SKM-1 treated with dmso at 0.1 percent for 144 hours (cell line): Measurements from ENCODE around the gene PRXL2B.
"Not testable (repeated sequence)": the region's sequence is repeated elsewhere in the genome, so short reads cannot be mapped to it uniquely, and the experiment has no call there.

Experiments
- DNase-seq: peaks from one replicate; lab custom pipeline; 2025; ENCODE audit not compliant: unreplicated experiment; lab: John Stamatoyannopoulos, UW

PRXL2B gene, protein sequence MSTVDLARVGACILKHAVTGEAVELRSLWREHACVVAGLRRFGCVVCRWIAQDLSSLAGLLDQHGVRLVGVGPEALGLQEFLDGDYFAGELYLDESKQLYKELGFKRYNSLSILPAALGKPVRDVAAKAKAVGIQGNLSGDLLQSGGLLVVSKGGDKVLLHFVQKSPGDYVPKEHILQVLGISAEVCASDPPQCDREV

DNA sequence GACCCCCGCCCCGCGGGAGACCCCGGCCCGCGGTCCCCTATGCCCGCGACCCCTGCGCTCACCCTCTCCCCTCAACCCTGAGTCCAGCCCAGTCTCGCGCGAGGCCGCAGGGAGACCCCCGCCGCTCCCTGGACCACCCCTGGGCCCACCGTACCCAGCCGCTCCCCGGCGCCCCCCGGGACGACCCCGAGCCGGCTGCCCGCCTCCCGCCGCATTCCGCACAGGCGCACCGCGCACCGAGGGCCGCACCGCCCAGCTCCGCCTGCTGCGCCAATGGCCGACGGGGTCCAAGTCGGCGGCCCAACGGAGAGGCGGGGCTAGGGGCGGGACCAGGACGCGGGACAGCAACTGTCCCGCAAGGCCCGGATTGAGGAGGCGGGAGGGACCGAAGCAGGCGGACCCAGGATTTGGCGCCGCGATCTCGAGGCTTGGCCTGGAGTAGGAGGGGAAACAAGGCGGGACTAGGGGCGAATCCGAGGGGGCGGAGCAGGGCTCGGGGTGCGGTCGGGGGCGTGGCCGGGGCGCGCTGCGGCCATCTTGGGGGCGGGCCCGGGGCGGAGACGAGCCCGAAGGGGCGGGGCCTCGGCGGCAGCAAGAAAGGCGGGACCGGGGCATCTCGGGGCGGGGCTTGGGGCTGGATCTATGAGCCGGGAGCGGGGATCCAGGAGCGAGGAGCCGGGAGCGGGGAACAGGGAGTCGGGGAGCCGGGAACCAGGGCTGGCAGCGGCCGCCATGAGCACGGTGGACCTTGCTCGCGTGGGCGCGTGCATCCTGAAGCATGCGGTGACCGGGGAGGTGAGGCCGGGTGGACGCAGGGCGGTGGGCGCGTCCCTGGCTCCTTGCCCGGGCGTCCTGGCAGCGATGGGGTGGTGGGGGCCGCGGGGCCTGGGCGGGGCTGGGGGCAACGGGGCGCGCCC, at the start of gene PRXL2B:
Gene PRXL2B (plus strand): TSS at position 624 of the 917 bp plus-strand sequence. CDS start 109 bp downstream, at position 733.
- DNase-seq: peak; percentile 90

DNA sequence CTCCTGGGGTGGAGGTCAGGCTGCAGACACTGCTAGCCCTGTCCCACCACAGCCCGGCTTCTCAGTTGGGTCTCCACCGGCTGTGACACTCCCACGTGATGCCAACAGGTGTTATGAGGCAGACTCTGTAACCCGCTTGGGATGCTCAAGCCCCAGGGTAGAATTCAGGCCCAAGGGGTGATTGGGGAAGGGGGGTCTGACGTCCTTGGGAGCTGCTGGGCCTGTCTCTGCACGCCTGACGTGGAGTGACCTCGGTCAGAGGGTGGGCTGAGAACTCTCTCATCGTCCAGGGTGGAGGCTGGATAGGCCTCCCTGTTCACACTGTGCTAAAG, 48.8 kb upstream of the PRXL2B start:
- DNase-seq: no peak

DNA sequence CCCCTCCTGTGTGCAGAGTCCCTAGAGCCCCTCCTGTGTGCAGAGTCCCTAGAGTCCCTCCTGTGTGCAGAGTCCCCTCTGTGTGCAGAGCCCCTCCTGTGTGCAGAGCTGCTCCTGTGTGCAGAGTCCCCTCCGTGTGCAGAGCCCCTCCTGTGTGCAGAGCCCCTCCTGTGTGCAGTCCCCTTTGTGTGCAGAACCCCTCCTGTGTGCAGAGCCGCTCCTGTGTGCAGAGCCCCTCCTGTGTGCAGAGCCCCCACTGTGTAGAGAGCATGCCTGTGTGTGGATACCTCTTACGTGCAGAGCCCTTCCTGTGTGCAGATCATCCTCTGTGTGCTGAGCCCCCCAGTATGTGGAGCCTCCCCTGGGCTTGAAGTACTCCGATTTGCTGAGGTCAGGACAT, 48.2 kb upstream of the PRXL2B start:
- DNase-seq: no peak

DNA sequence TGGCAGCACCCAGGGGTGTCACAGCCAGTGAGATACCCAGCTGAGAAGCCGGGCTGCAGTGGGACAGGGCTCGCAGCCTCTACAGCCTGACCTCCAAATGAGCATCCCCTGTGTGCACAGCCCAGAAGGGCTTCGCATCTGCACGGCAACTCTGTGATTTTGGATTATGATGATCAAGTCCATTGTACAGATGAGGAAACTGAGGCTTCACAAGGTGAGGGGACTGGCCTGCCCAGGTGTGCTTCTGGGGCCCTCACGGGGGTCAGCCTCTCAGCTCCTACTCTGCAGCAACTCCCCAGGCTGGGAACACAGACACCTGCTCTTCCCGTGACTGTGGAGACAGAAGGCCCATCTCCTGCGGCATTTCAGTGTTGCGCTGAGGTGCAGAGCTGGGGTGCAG, 47.7 kb upstream of the PRXL2B start:
- no peak for DNase-seq

DNA sequence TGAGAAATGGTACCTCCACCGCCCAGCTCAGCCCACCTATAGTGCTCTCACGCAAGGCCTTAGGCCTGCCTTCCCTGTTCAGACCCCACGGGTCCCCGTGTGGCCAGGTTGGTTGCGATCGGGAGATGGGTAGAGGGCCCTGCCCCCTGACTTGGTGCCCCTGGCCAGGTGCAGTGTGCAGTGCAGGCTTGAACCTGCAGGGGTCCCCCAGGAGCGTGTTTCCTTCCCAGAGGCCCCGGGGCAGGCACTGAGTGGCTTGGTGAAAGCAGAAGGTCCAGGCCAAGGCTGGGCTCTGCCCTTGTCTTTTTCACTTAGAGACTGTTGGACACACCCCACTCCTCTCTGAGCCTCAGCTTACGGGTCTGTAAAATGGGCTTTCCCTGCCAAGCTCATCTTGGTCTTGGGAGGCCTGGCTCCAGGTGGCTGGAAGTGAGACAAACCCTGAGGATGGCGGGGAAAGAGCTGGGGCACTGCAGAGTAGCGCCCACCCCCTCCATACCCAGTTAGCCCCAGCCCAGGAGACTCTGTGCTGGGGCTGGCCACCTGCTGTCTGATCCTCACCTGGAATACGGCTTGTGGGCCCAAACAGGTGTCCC, 47.2 kb upstream of the PRXL2B start:
- DNase-seq: peak; percentile 3

DNA sequence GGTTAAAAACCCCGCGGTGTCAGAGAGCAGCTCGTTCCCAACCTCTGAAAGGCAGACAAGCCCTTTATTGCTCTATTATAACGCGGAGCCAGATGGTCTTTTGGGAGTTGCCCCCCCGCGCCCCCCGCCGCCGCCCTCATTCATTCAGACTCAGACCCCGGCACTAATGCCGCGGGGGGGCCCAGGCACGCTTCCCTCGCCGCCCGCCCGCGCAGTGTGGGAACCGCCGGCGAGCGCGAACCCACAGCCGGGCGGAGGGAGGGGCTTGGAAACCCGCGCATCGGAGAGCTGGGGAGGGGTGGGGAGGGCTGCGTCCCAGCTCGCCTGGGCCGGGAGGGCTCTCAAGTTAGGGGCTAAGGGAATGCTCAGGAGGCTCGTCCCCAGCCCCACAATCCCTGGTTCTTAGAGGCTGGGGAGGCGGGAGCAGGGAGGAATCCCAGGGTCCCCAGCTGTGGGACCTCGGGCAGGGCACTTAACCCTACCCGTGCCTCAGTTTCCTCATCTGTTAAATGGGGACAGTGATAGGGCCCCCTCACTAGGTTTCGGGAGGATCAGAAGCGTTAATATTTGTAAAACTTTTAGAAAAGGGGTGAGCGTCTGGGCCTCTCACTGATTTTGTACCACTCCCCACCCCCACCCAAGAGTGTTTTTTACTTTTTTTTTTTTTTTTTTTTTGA, 45.6 kb upstream of the PRXL2B start:
- no peak for DNase-seq

DNA sequence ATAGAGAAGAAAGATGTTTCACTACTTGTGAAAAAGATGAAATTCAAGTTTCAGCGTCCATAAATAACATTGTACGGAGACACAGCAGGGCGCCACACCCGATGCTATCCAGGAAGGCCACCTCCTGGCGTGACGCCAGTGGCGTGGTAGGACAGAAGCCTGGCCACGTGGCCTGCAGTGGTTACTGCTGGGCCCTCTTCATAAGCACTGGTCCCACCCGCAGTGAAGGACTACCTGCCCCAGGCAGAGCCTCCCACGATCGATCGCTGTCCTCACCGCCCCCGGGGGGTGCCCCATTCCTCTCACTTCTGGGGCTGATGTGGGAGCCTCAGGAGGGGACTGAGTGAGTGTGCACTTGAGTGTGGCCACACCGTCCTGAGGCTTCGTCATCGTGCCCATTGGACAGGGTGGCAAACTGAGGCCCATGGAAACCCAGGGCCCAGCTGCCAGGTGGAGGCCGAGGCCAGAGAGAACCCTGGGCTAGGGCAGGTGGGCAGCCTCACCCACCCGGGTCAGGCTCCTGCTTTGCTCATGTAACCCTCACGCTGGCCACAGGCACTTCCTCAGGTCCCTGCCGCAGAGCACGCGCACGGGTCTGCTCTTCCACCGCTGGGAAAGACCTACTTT, 44.8 kb upstream of the PRXL2B start:
- no peak for DNase-seq

DNA sequence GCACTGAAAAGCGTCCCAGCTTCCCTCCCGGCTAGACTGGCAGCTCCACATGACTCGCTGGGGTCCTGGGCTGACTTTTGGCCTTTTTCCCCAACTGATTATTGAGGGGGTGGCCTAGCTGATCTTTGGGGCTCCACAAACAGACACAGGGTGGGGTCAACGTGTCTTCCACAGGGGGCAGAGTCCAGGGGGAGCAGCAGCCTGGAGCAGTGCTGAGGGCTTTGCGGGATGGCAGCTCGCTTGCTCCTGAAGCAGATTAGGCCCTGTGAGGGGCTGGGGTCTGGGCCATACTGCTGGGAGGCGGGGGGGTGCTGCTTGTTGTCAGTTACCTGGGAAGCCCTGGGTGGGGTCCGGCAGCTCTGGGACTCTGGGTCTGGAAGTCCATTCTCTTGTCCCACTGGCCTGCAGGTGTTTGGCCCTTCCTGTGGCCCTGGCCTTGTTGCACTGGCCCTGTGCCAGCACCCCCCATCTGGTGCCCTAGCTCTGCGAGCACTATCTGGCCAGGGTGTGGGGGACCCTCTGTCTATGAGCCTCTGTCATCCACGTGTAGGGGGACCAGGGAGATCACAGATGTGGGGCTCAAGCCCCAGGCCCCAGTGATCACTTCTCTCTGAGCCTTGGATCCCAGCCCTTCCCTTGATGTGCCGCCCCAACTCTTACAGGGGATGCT, 44.2 kb upstream of the PRXL2B start:
- DNase-seq: no peak

DNA sequence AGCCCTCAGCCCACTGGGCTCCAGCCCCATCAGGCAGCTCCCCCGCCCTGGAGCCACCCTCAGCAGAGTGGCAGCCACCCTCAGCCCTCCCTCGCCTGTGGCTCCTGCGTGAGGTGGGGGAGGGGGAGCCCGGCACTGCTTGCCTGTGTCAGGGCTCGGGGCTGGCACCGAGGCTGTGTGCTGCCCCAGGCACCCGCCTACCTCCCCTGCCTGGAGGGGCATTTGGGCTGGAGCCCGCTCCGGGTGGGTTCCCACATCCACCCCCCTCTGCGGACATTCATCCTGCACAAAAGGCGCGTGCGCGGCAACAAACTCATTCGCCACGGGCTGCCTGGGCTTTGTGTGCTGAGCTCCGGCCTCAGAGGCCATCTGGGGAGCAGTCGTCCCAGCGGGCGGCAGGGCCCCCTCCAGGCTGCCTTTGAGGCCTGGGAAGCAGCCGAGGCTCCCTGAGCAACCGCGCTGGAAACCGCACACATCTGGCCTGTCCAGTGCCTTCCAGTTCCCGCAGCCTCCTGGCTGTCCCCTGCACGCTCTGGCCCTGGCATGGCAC, 43.0 kb upstream of the PRXL2B start:
- no peak for DNase-seq

DNA sequence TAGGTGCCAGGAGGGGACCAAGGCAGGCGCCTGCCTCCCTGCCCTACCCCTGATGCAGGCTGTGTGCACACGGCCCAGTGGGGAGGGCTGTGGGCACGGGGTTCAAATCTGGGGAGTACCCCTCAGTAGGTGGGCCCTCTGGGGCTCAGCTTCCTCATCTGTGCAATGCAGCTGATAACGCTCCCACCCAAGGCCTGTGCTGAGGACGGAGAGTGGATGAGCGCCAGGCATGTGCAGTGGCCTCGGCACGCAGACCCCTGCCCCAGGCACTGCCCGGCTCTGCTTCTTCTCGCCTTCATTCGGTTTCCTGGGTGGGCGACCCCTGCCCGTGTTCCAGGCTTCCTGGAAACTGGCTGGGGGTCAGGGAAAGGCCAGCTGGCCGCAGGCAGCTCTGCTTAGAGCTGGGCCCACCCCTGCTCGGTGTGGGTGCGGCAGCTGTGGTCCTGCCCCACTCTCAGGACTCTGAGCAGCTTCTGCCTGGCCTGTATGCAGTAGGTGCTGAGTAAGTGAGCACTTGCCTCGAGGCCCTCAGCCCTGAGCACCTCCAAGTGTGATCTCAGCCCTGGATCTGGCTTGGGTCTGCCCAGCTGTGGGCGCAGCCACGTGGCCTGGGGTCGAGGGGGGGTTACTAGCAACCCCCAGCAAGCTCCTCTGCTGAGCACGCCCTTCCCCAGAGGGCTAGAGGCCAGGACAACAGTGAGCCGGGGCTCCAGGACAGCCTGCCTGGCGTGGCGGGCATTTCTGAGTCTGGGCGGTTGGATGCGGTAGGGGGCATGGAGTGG, 42.3 kb upstream of the PRXL2B start:
- no peak for DNase-seq

DNA sequence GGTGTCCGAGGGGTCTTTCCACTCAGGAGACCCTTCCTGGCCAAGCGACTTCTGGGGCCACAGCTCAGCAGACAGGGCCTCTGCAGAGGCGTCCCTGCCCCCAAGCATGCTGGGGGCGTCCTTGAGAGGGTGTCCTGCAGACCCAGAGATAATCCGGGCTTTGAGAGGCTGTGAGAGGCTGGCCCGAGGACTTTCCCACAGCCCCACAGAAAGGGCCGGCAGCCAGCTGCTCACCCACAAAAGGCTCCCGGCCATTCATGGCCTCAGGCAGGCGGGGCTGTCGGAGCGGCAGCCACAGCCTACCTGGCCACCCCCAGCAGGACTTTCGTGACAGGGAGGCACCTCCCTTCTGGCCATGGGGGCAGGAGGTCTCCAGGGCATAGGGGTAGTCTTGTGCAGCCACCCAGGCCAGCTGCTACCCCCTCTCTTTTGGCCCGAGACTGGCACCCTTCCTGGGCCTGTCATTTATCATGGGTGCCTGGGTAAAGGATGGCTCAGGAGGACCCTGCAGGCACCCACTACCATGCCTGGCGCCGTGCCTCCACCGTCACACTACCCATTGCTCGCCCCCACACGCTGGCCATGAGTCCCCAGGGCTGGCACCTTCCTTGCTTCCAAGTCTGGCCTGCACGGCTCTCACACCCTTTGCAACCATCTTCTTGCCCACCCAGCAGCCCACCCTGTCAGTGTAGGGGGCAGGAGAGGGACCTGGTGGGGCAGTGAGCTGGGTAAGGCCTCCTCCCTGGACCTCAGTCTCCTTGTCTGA, 41.5 kb upstream of the PRXL2B start:
- DNase-seq: no peak

DNA sequence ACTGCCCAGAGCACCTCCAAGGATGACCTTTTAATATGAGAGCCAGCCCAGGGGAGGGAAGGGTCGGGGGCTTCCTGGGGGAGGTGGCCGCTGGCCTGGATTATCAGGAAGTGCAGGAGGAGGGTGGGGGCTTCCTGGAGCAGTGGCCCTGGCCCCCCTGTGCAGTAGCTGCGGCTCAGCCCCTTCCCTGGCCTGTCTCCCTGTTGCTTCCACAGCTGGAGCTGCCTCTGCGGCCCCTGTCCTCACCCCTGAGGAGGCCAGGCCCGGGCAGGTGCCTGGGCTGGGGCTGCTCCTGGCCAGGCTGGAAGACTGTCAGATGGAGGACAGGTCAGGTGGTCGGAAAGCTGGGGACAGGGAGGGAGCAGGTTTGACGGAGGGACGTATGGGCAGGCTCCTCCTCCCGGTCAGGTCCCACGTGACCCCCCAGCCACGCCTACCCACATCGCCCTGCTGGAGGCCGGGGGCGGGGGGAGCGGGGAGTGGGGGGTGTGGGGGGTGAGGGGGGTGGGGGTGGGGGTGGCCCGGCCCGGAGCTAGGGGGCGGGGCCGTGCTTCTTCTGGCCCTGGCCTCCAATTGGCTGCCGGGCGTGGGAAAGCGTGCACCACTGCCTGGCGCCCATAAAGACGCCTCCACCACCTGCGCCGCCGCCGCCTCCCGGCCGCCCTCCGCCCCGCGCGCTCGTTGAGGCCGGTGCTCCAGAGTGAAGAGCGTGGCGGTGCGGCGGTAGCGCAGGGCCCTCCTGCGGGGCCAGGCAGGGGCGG, 40.6 kb upstream of the PRXL2B start:
- peak; percentile 63 for DNase-seq

DNA sequence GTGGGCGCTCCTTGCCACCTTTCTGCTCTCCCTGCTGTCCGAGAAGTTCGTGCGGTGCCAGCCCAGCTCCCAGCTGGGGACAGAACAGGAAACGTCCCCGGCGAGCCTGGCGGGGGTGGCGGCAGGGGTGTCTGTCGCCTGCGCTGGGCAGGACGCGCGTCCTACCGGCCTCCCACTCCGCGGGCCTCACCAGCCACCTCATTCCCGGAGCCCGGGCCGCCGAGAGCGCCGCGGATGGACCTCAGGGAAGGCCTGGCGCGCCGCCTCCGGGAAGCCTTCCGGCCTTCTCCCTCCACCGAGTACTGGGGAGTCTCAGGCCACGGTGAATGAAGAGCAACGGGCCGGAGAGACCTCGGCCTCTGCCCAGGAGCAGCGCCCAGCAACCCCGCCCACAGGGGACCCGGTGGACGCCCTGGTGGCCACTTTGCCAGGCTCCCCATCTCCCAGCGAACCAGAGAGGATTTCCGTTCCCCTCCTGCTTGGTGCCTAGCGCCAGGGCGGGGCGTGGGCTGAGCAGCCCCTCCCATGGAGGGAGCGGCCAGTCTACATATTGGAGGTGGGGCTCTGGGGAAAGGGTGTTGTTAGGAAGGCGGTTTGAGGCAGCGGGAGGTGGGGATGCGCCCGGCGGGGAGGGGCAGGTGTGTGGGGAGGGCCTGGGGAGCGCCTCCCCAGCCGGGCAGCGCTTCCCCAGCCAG, 39.9 kb upstream of the PRXL2B start:
- peak; percentile 69 for DNase-seq

DNA sequence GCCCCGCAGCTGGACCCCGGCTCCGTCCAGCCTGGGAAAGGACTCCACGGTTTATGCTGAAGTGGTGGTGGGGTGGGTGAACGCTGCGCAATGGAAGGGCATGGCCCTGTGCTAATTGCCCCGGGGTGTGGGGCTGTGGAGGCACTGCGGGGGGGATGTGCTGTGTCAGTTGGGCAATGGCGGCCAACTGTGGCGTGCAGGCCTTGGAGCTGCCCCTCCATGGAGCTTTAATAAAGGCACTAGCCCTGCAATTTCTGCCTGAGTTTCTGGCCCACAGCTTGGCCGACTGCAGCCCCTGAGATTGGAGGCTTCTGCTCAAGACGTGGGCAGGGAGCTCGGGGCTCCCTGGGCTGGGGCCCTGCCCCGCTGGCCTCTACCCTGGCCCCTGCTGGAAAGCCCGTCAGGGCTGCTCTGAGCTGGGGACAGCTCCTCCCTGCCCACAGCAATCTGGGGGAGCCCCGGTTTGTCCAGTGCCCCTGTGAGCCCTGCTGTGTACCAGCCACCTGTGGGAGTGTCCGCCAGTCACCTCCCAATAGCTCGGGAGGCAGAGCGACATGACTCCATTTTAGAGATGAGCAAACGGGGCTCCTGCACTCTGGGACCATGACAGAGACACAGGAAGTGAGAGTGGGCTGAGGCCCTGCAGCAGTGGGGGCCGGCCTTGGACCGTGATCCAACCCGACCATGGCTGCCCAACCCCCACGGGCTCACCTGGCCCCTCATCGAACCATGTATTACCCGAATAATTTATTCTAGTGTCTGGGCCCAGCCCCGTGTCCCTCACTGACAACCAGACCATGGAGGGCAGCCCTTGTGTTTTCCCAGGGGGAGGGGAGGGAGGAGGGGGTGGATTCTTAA, 39.1 kb upstream of the PRXL2B start:
- no peak for DNase-seq

DNA sequence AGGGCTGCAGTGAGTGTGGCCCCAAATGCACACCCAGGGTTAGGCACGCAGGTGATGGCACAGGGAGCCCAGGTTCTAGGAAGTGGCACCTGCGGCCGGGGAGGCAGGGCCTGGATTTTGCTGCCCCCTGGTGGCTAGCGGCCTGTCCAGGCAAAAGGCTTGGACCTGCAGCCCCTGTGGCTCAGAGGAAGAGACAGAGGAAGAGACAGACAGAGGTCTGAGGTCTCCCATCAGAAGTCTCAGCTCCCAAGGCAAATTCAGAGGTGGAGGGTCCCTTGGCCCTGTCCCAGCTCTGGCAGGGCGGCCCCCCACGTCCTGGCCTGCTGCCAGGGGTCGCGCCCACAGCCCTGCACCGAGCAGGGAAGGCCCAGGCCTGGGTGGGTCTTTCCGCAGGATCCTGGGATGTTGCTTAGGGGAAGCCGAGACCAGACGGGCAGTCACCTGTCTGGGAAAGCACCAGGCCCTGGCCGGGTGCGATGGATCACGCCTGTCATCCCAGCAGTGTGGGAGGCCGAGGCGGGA, 38.4 kb upstream of the PRXL2B start:
- peak; percentile 49 for DNase-seq

DNA sequence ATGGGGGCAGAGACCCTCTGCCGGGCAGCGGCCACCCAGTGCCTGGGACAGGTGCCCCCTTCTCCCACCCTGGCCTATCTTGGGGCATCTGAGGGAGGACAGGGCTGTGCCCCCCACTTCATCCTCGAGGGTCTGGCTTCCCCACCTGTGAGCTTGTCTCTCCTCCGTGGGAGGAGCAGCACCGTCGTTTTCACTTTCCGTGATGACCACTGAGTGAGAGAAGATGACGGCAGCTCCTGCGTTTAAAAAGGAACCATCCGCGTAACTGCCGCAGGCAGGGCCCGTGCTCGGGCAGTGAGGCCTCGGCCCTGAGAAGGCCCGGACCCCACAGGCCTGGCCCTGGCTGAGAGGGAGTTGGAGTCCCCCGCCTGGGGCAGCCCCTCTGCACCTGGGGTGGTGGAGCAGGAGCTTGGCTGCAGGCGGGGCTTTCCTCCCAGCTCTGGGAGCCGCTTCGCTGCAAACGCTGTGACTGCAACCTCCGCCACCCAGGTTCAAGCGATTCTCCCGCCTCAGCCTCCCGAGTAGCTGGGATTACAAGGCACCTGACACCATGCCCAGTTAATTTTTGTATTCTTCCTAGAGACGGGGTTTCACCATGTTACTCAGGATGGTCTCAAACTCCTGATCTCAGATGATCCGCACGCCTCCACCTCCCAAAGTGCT, 37.1 kb upstream of the PRXL2B start:
- DNase-seq: not testable (repeated sequence)
